KOPT-K1 (cell line): ENCODE measurements around the gene STIP1.
"Not testable (repeated sequence)": the region's sequence is repeated elsewhere in the genome, so short reads cannot be mapped to it uniquely, and the experiment has no call there.

Source experiments
- H3K27ac ChIP-seq: fragments of 200-600 bp; sonication (generic); 2 replicates; pipeline ENCODE4 v1.5.1; 2016; ENCODE audit warnings: antibody characterized with exemption, mild to moderate bottlenecking, low read depth, low read length; ENCODE audit not compliant: poor library complexity, severe bottlenecking
- H3K36me3 ChIP-seq: fragments of 200-600 bp; sonication (generic); 2 replicates; pipeline ENCODE4 v1.5.1; 2017; ENCODE audit warnings: antibody characterized with exemption, mild to moderate bottlenecking, low read length, moderate library complexity; ENCODE audit not compliant: insufficient read depth
- H3K9me3 ChIP-seq: fragments of 200-600 bp; sonication (generic); 2 replicates; pipeline ENCODE4 v1.5.1; 2017; ENCODE audit warnings: antibody characterized with exemption, low read length, mild to moderate bottlenecking; ENCODE audit not compliant: insufficient read depth, poor library complexity, severe bottlenecking

The STIP1 gene

GRCh38 chr11:64151337-64151736 is 34.6 kb upstream of the STIP1 start:
- Histone ChIP-seq H3K9me3 (no peaks in the 10 kb centered on the region), H3K36me3 (peaks cover 4% of the 10 kb centered on the region; the same call in 1 of the 2 replicates), H3K27ac (no peak overlapping the region)

GRCh38 chr11:64152841-64153691 is 32.9 kb upstream of the STIP1 start:
- H3K36me3 ChIP-seq = peaks cover 4% of the 10 kb centered on the region; the same call in 1 of the 2 replicates
- H3K9me3 ChIP-seq = no peaks in the 10 kb centered on the region
- H3K27ac ChIP-seq = no peak overlapping the region

GRCh38 chr11:64153812-64154211 is 32.2 kb upstream of the STIP1 start:
- peaks cover 4% of the 10 kb centered on the region; the same call in 1 of the 2 replicates for H3K36me3 ChIP-seq

GRCh38 chr11:64156235-64157011 is 29.5 kb upstream of the STIP1 start:
- H3K36me3 ChIP-seq = no peaks in the 10 kb centered on the region; the same call in 1 of the 2 replicates
- H3K9me3 ChIP-seq = no peaks in the 10 kb centered on the region
- H3K27ac ChIP-seq = no peak overlapping the region

More at GRCh38 chr11:64153812-64154211, 32.2 kb upstream of the STIP1 start:
- no peaks in the 10 kb centered on the region for H3K9me3 ChIP-seq
- H3K27ac ChIP-seq = no peak overlapping the region

- Histone ChIP-seq H3K36me3 (no peaks in the 10 kb centered on the region; the same call in 1 of the 2 replicates), H3K27ac (no peak overlapping the region), H3K9me3 (no peaks in the 10 kb centered on the region)
Measured at GRCh38 chr11:64157631-64158394, 28.2 kb upstream of the STIP1 start.

- no peaks in the 10 kb centered on the region for H3K9me3 ChIP-seq
- H3K36me3 ChIP-seq = no peaks in the 10 kb centered on the region; the same call in 1 of the 2 replicates
- H3K27ac ChIP-seq = no peak overlapping the region
Measured at GRCh38 chr11:64161037-64161436, 24.9 kb upstream of the STIP1 start.

GRCh38 chr11:64162769-64163168 is 23.2 kb upstream of the STIP1 start:
- H3K9me3 ChIP-seq, H3K27ac ChIP-seq, H3K36me3 ChIP-seq: not testable (repeated sequence)

GRCh38 chr11:64163951-64164350 is 22.0 kb upstream of the STIP1 start:
- no peak overlapping the region for H3K27ac ChIP-seq
- H3K9me3 ChIP-seq = no peaks in the 10 kb centered on the region
- H3K36me3 ChIP-seq = no peaks in the 10 kb centered on the region

GRCh38 chr11:64164392-64165312 is 21.3 kb upstream of the STIP1 start:
- no peaks in the 10 kb centered on the region for H3K9me3 ChIP-seq
- H3K36me3 ChIP-seq = no peaks in the 10 kb centered on the region
- no peak overlapping the region for H3K27ac ChIP-seq

- Histone ChIP-seq H3K9me3 (no peaks in the 10 kb centered on the region), H3K36me3 (no peaks in the 10 kb centered on the region), H3K27ac (peak overlapping the region; percentile 58)
Measured at GRCh38 chr11:64165481-64165841, 20.5 kb upstream of the STIP1 start.

GRCh38 chr11:64165842-64166635 is 19.9 kb upstream of the STIP1 start, which contains the start of gene MACROD1:
TSS of gene MACROD1 (minus strand) at chr11:64166113. CDS start at chr11:64165994, 119 bp downstream.
- Histone ChIP-seq H3K36me3 (no peaks in the 10 kb centered on the region), H3K9me3 (no peaks in the 10 kb centered on the region), H3K27ac (peak within 1 kb of the TSS; percentile 58)

- Histone ChIP-seq H3K27ac (no peak overlapping the region), H3K9me3 (no peaks in the 10 kb centered on the region)
Measured at GRCh38 chr11:64170419-64170818, 15.6 kb upstream of the STIP1 start.

GRCh38 chr11:64173616-64174355 is 12.2 kb upstream of the STIP1 start:
- Histone ChIP-seq H3K36me3 (no peaks in the 10 kb centered on the region), H3K9me3 (no peaks in the 10 kb centered on the region), H3K27ac (no peak overlapping the region)

More at GRCh38 chr11:64170419-64170818, 15.6 kb upstream of the STIP1 start:
- H3K36me3 ChIP-seq = no peaks in the 10 kb centered on the region
